ENCODE measurements around the gene HS6ST1. TPM values are rescaled to one million over a fixed set of nuclear protein-coding genes. Genes with fewer than 3 reads are reported as not detected.

The HS6ST1 gene
- polyA plus RNA-seq, 1 donor (not counting 4 experiments of a cell fraction or from before 2014, with no cell fraction given), result 6.3 TPM

GRCh38 chr2:128282246-128282975, 36.3 kb downstream of the HS6ST1 start:
- Histone ChIP-seq H3K27ac (ENCODE audit: control insufficient read depth, insufficient read depth, low read length) (no peak overlapping the region), H3K27me3 (ENCODE audit: control insufficient read depth, extremely low read depth, insufficient read depth, low read length) (no peaks in the 10 kb centered on the region), H3K4me1 (ENCODE audit: control insufficient read depth, extremely low read depth, insufficient read depth, low read length) (no peaks in the 10 kb centered on the region), H2AFZ (ENCODE audit: control insufficient read depth, low read length) (no peak overlapping the region), H3K9me3 (ENCODE audit: control insufficient read depth, low read depth, low read length) (no peaks in the 10 kb centered on the region), H3K9me1 (ENCODE audit: control insufficient read depth, extremely low read depth, insufficient read depth, low read length) (no peaks in the 10 kb centered on the region), H4K20me1 (ENCODE audit: control insufficient read depth, extremely low read depth, insufficient read depth, low read length) (peaks cover 3% of the 10 kb centered on the region), H3K4me3 (ENCODE audit: control insufficient read depth in 2 of 3, extremely low read depth in 1 of 3, insufficient read depth in 2 of 3, low read depth in 1 of 3, low read length in 3 of 3) (no peak overlapping the region), H3K79me2 (ENCODE audit: control insufficient read depth, insufficient read depth, low read length) (peaks cover 17% of the 10 kb centered on the region), H3K4me2 (ENCODE audit: control insufficient read depth, extremely low read depth, insufficient read depth, low read depth, low read length) (no peak overlapping the region), H3K9ac (ENCODE audit: control insufficient read depth, extremely low read depth, insufficient read depth, low read length) (no peak overlapping the region), H3K36me3 (ENCODE audit: control insufficient read depth in 2 of 2, extremely low read depth in 1 of 2, insufficient read depth in 2 of 2, low read length in 2 of 2) (peaks cover 0 to 6% of the 10 kb centered on the region in 2 experiments)
- TF ChIP-seq CTCF (optimal IDR thresholded peaks at IDR 0.05 in 1 of 3, IDR thresholded peaks at IDR 0.05 in 1 of 3, conservative IDR thresholded peaks at IDR 0.05 in 1 of 3; ENCODE audit: extremely low read depth in 1 of 3, insufficient read depth in 2 of 3, low read length in 3 of 3) (no peak), EZH2 (IDR thresholded peaks at IDR 0.05; ENCODE audit: low read length) (no peak)
- DNase-seq (ENCODE audit: low read depth, low spot score) (no peak), FAIRE-seq (no peak)
- dilution Hi-C loops (cut with MboI; ENCODE audit: extremely low pct_ligation_motif_present, low sequenced_read_pairs), result no loop called here

- no peak overlapping the region for H2AFZ ChIP-seq (ENCODE audit: control insufficient read depth, low read length)
- H3K9ac ChIP-seq (ENCODE audit: control insufficient read depth, extremely low read depth, insufficient read depth, low read length), result no peak overlapping the region
- dilution Hi-C loops (cut with MboI; ENCODE audit: extremely low pct_ligation_motif_present, low sequenced_read_pairs), result no loop called here
- FAIRE-seq (no peak), DNase-seq (ENCODE audit: low read depth, low spot score) (no peak)
- H3K4me2 ChIP-seq (ENCODE audit: control insufficient read depth, extremely low read depth, insufficient read depth, low read depth, low read length), result no peak overlapping the region
- no peak overlapping the region for H3K4me3 ChIP-seq (ENCODE audit: control insufficient read depth in 2 of 3, extremely low read depth in 1 of 3, insufficient read depth in 2 of 3, low read depth in 1 of 3, low read length in 3 of 3)
- H3K79me2 ChIP-seq (ENCODE audit: control insufficient read depth, insufficient read depth, low read length), result peaks cover 19% of the 10 kb centered on the region
- no peaks in the 10 kb centered on the region for H3K4me1 ChIP-seq (ENCODE audit: control insufficient read depth, extremely low read depth, insufficient read depth, low read length)
- H3K9me3 ChIP-seq (ENCODE audit: control insufficient read depth, low read depth, low read length), result no peaks in the 10 kb centered on the region
- H4K20me1 ChIP-seq (ENCODE audit: control insufficient read depth, extremely low read depth, insufficient read depth, low read length), result peaks cover 3% of the 10 kb centered on the region
- TF ChIP-seq CTCF (optimal IDR thresholded peaks at IDR 0.05 in 1 of 3, IDR thresholded peaks at IDR 0.05 in 1 of 3, conservative IDR thresholded peaks at IDR 0.05 in 1 of 3; ENCODE audit: extremely low read depth in 1 of 3, insufficient read depth in 2 of 3, low read length in 3 of 3), result no peak
- no peak for TF ChIP-seq EZH2 (IDR thresholded peaks at IDR 0.05; ENCODE audit: low read length)
- H3K36me3 ChIP-seq (ENCODE audit: control insufficient read depth in 2 of 2, extremely low read depth in 1 of 2, insufficient read depth in 2 of 2, low read length in 2 of 2), result peaks cover 0 to 6% of the 10 kb centered on the region in 2 experiments
- H3K27me3 ChIP-seq (ENCODE audit: control insufficient read depth, extremely low read depth, insufficient read depth, low read length), result no peaks in the 10 kb centered on the region
- no peaks in the 10 kb centered on the region for H3K9me1 ChIP-seq (ENCODE audit: control insufficient read depth, extremely low read depth, insufficient read depth, low read length)
- H3K27ac ChIP-seq (ENCODE audit: control insufficient read depth, insufficient read depth, low read length), result no peak overlapping the region
Observed at GRCh38 chr2:128281852-128282245, 36.8 kb downstream of the HS6ST1 start.
